Mesendoderm (in vitro differentiated cells): Measurements from ENCODE around the gene FRMPD4.

Experiments used
- DNase-seq: peaks from one replicate; pipeline ENCODE4 v3.0.0; 2013
- H2AK5ac ChIP-seq: 2 replicates; pipeline ENCODE4 v1.6.1; 2013; ENCODE audit warnings: low read length, inconsistent platforms
- H2BK120ac ChIP-seq: 2 replicates; pipeline ENCODE4 v1.6.1; 2013; ENCODE audit warnings: low read depth, mild to moderate bottlenecking, low read length, moderate library complexity, mixed read lengths
- H2BK15ac ChIP-seq: replicated peaks from 2 replicates; pipeline ENCODE4 v1.6.1; 2013; ENCODE audit warnings: low read depth, mild to moderate bottlenecking, moderate library complexity
- H2BK5ac ChIP-seq: 2 replicates; pipeline ENCODE4 v1.6.1; 2013; ENCODE audit warnings: low read length, inconsistent platforms
- H3K18ac ChIP-seq: 2 replicates; pipeline ENCODE4 v1.6.1; 2013; ENCODE audit warnings: mild to moderate bottlenecking, low read length, mixed read lengths
- H3K23ac ChIP-seq: one replicate; pipeline ENCODE4 v1.6.1; 2013; ENCODE audit warnings: low read length
- H3K27ac ChIP-seq: 2 replicates; pipeline ENCODE4 v1.5.1; 2013; ENCODE audit warnings: low read depth, mild to moderate bottlenecking, inconsistent platforms, low read length, moderate library complexity
- H3K27me3 ChIP-seq: 2 replicates; pipeline ENCODE4 v1.6.1; 2013; ENCODE audit warnings: low read length, control low read depth, mild to moderate bottlenecking, inconsistent platforms; ENCODE audit not compliant: insufficient read depth, poor library complexity
- H3K36me3 ChIP-seq: 2 replicates; pipeline ENCODE4 v1.6.1; 2013; ENCODE audit warnings: low read length, inconsistent platforms; ENCODE audit not compliant: control insufficient read depth, insufficient read depth
- H3K4ac ChIP-seq: one replicate; pipeline ENCODE4 v1.6.1; 2013; ENCODE audit warnings: low read depth, mild to moderate bottlenecking, low read length, moderate library complexity
- H3K4me1 ChIP-seq: 2 replicates; pipeline ENCODE4 v1.6.1; 2013; ENCODE audit warnings: low read depth, low read length, inconsistent platforms; ENCODE audit not compliant: control insufficient read depth
- H3K4me2 ChIP-seq: 2 replicates; pipeline ENCODE4 v1.6.1; 2013; ENCODE audit warnings: low read length
- H3K4me3 ChIP-seq: 2 replicates; pipeline ENCODE4 v1.5.1; 2013; ENCODE audit warnings: mild to moderate bottlenecking, low read length
- H3K56ac ChIP-seq: one replicate; pipeline ENCODE4 v1.6.1; 2013; ENCODE audit warnings: low read length
- H3K79me1 ChIP-seq: 2 replicates; pipeline ENCODE4 v1.6.1; 2013; ENCODE audit warnings: low read length, inconsistent platforms
- H3K79me2 ChIP-seq: 2 replicates; pipeline ENCODE4 v1.6.1; 2013; ENCODE audit warnings: mild to moderate bottlenecking, low read length; ENCODE audit not compliant: control insufficient read depth, insufficient read depth
- H3K9ac ChIP-seq: 2 replicates; pipeline ENCODE4 v1.6.1; 2013; ENCODE audit warnings: low read length, inconsistent platforms
- H4K5ac ChIP-seq: one replicate; pipeline ENCODE4 v1.6.1; 2013; ENCODE audit warnings: low read length
- H4K8ac ChIP-seq: one replicate; pipeline ENCODE4 v1.6.1; 2013; ENCODE audit warnings: low read depth, mild to moderate bottlenecking, control low read depth, low read length, moderate library complexity
- WGBS: extraction: QIAGEN DNeasy Blood & Tissue Kit; methylation state at CpG from one replicate; pipeline ENCODE4 v1.1.7; 2013; ENCODE audit warnings: low lambda C conversion rate, missing lambda C conversion rate; ENCODE audit not compliant: insufficient coverage; ENCODE audit errors: extremely low coverage; 5-methylcytosine and 5-hydroxymethylcytosine counted together

FRMPD4 gene

DNA sequence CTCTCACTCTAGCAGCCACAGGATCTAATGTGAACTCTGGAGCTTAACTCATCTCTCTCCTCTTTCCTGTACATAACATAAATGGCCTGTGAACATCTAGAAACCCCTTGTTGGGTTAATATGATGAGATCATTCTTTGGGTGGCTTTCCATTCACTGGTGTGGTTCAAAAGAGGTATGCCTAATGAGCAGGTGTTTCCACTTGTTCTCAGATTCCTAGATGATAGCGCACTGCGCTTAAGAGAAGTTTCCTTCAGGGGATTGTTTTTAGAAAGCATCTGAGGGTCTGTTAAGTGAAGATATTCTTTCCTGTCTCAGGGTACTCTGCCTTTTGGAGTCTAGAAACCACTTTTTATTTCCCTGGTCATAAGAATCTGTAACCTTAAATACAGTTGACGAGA lies 32.5 kb downstream of the FRMPD4 start:
- no peak for DNase-seq
- WGBS = no CpG with 5 or more reads among the region's 3 CpGs
- H2BK15ac ChIP-seq = no peak overlapping the region

GRCh38 chrX:12174358-12174757 lies 36.1 kb downstream of the FRMPD4 start:
- Histone ChIP-seq H4K8ac (no peak overlapping the region), H3K18ac (no peak overlapping the region), H3K27ac (no peak overlapping the region), H2BK5ac (no peak overlapping the region), H3K4me2 (no peak overlapping the region), H3K36me3 (no peaks in the 10 kb centered on the region), H2AK5ac (no peak overlapping the region), H2BK15ac (no peak overlapping the region), H2BK120ac (no peak overlapping the region), H3K9ac (no peak overlapping the region), H3K4me1 (no peaks in the 10 kb centered on the region), H3K79me1 (no peaks in the 10 kb centered on the region), H3K4ac (no peak overlapping the region), H3K23ac (no peak overlapping the region), H3K27me3 (no peaks in the 10 kb centered on the region), H3K79me2 (no peaks in the 10 kb centered on the region), H4K5ac (no peak overlapping the region), H3K4me3 (no peak overlapping the region), H3K56ac (no peak overlapping the region)
- no peak for DNase-seq
- whole genome bisulfite sequencing = no CpG with 5 or more reads among the region's 2 CpGs

More for the DNA sequence above, 32.5 kb downstream of the FRMPD4 start:
- Histone ChIP-seq H3K79me2 (no peaks in the 10 kb centered on the region), H3K27ac (no peak overlapping the region), H3K4me1 (no peaks in the 10 kb centered on the region), H2BK5ac (no peak overlapping the region), H3K79me1 (no peaks in the 10 kb centered on the region), H3K36me3 (no peaks in the 10 kb centered on the region), H3K9ac (no peak overlapping the region), H3K23ac (no peak overlapping the region), H3K18ac (no peak overlapping the region), H2BK120ac (no peak overlapping the region), H3K27me3 (no peaks in the 10 kb centered on the region), H3K4me2 (no peak overlapping the region), H3K56ac (no peak overlapping the region), H4K5ac (no peak overlapping the region), H4K8ac (no peak overlapping the region), H2AK5ac (no peak overlapping the region), H3K4ac (no peak overlapping the region), H3K4me3 (no peak overlapping the region)

- Histone ChIP-seq H3K36me3 (no peaks in the 10 kb centered on the region), H3K4ac (no peak overlapping the region), H3K79me1 (no peaks in the 10 kb centered on the region), H3K27me3 (no peaks in the 10 kb centered on the region), H2BK5ac (no peak overlapping the region), H3K27ac (no peak overlapping the region), H3K56ac (no peak overlapping the region), H3K79me2 (no peaks in the 10 kb centered on the region), H3K4me2 (no peak overlapping the region), H4K5ac (no peak overlapping the region), H2BK120ac (no peak overlapping the region), H2BK15ac (no peak overlapping the region), H3K4me1 (no peaks in the 10 kb centered on the region), H2AK5ac (no peak overlapping the region), H3K9ac (no peak overlapping the region), H3K18ac (no peak overlapping the region), H4K8ac (no peak overlapping the region), H3K4me3 (no peak overlapping the region), H3K23ac (no peak overlapping the region)
- WGBS = no CpG with 5 or more reads among the region's 2 CpGs
- no peak for DNase-seq
Observed at GRCh38 chrX:12197030-12197429, 58.8 kb downstream of the FRMPD4 start.

DNA sequence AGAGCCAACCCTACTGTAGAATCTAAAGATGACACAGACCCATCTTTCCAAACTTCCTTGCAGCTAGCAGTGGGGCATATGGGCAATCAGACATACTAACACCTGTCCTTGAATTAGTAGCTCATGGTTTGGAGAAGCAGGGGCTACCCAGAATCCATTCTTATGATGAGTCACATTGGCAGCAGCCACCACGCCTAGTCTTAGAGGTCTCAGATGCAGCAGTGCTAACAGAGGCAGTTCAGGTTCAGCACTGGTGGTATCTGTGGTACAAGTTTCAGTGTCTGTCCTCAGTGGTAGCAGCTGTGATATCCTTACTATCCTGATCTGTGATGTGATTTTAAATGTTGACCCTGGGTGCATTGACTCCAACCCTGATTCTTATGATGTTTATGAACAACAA lies 68.1 kb downstream of the FRMPD4 start:
- no peaks in the 10 kb centered on the region for H3K27me3 ChIP-seq
- H3K4ac ChIP-seq = no peak overlapping the region
- no peak overlapping the region for H4K5ac ChIP-seq
- H2BK5ac ChIP-seq = no peak overlapping the region
- H3K79me2 ChIP-seq = no peaks in the 10 kb centered on the region
- no peaks in the 10 kb centered on the region for H3K79me1 ChIP-seq
- no peaks in the 10 kb centered on the region for H3K4me1 ChIP-seq
- H2AK5ac ChIP-seq = no peak overlapping the region
- no peak overlapping the region for H3K4me2 ChIP-seq
- H2BK15ac ChIP-seq = no peak overlapping the region
- no peak overlapping the region for H3K9ac ChIP-seq
- H3K36me3 ChIP-seq = no peaks in the 10 kb centered on the region
- no CpG with 5 or more reads among the region's 1 CpG for WGBS
- no peak for DNase-seq
- no peak overlapping the region for H4K8ac ChIP-seq
- H3K56ac ChIP-seq = no peak overlapping the region
- no peak overlapping the region for H3K18ac ChIP-seq
- no peak overlapping the region for H2BK120ac ChIP-seq
- H3K4me3 ChIP-seq = no peak overlapping the region
- H3K23ac ChIP-seq = no peak overlapping the region
- no peak overlapping the region for H3K27ac ChIP-seq

DNA sequence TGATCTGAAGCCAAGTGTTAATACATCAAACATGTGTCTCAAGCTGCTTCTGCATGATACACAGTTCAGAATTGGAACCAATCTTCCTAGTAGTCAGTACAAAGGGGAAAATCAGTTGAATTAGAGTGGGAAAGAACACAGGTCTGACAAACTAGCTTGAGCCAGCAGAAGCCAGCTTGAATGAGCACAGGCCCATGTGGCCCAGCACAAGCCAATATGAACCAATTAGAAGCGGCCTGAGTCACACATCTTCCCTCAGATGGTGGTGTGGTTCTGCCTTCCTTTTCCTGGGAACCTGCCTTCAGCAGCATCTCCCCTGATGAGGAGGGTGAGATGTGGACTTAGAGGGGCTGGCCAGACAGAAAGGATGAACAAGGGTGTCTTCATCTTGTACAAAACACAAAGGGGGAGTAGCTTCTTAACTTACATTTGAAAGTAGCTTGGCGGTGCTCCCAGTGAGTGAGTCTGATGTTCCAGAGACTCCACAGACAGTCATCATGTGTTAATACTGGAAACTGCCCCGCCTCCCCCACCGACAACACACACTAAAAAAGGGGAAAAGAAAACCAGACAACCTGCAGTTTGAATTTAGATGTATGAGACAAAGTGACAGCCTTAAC lies 72.0 kb downstream of the FRMPD4 start:
- H4K5ac ChIP-seq = no peak overlapping the region
- no peak overlapping the region for H2BK5ac ChIP-seq
- no peak overlapping the region for H3K4me2 ChIP-seq
- no peak overlapping the region for H3K9ac ChIP-seq
- no peak overlapping the region for H3K4ac ChIP-seq
- H3K18ac ChIP-seq = no peak overlapping the region
- H2AK5ac ChIP-seq = no peak overlapping the region
- no CpG with 5 or more reads among the region's 4 CpGs for WGBS
- no peaks in the 10 kb centered on the region for H3K4me1 ChIP-seq
- no peak overlapping the region for H2BK120ac ChIP-seq
- H3K79me2 ChIP-seq = no peaks in the 10 kb centered on the region
- no peaks in the 10 kb centered on the region for H3K36me3 ChIP-seq
- no peak overlapping the region for H3K4me3 ChIP-seq
- H3K56ac ChIP-seq = no peak overlapping the region
- H2BK15ac ChIP-seq = no peak overlapping the region
- DNase-seq = no peak
- no peak overlapping the region for H3K23ac ChIP-seq
- no peaks in the 10 kb centered on the region for H3K79me1 ChIP-seq
- H3K27ac ChIP-seq = no peak overlapping the region
- no peaks in the 10 kb centered on the region for H3K27me3 ChIP-seq
- H4K8ac ChIP-seq = no peak overlapping the region

DNA sequence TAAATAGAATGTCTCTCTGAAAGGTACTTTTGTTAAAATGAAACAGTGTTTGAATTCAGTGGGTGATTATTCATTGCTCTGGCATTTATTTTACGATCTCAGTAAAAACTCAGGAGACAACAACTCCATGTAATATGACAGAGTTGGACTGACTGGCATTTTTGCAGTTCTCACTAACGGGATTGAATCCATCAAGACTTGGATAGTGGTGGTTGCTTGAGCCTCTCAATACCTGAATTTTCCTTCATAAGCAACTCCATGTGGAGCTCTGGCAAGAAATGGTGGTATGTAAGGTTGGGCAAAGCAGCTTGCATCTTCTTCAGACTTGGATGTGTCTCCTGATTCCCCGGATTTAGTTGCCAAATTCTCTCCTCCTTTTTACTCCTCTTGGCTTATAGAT lies 72.7 kb downstream of the FRMPD4 start:
- Histone ChIP-seq H2BK5ac (no peak overlapping the region), H3K27me3 (no peaks in the 10 kb centered on the region), H3K4ac (no peak overlapping the region), H2BK120ac (no peak overlapping the region), H2AK5ac (no peak overlapping the region), H3K4me3 (no peak overlapping the region), H3K79me1 (no peaks in the 10 kb centered on the region), H4K8ac (no peak overlapping the region), H3K27ac (no peak overlapping the region), H4K5ac (no peak overlapping the region), H3K23ac (no peak overlapping the region), H3K18ac (no peak overlapping the region), H3K79me2 (no peaks in the 10 kb centered on the region), H3K9ac (no peak overlapping the region), H3K4me2 (no peak overlapping the region), H3K56ac (no peak overlapping the region), H3K4me1 (no peaks in the 10 kb centered on the region), H2BK15ac (no peak overlapping the region), H3K36me3 (no peaks in the 10 kb centered on the region)
- no peak for DNase-seq
- no CpG with 5 or more reads among the region's 3 CpGs for WGBS
